Measurements from ENCODE around the gene C2CD2.

Gene C2CD2

GRCh38 chr21:41837756-41838297, 116.0 kb downstream of the C2CD2 start:
- TF ChIP-seq, protein P1, sequence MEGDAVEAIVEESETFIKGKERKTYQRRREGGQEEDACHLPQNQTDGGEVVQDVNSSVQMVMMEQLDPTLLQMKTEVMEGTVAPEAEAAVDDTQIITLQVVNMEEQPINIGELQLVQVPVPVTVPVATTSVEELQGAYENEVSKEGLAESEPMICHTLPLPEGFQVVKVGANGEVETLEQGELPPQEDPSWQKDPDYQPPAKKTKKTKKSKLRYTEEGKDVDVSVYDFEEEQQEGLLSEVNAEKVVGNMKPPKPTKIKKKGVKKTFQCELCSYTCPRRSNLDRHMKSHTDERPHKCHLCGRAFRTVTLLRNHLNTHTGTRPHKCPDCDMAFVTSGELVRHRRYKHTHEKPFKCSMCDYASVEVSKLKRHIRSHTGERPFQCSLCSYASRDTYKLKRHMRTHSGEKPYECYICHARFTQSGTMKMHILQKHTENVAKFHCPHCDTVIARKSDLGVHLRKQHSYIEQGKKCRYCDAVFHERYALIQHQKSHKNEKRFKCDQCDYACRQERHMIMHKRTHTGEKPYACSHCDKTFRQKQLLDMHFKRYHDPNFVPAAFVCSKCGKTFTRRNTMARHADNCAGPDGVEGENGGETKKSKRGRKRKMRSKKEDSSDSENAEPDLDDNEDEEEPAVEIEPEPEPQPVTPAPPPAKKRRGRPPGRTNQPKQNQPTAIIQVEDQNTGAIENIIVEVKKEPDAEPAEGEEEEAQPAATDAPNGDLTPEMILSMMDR (IDR thresholded peaks at IDR 0.05), result no peak
- Histone ChIP-seq H3K9me3 (no peaks in the 10 kb centered on the region), H3K36me3 (peaks cover 53 to 61% (median 55%) of the 10 kb centered on the region in 3 donors), H3K4me1 (no peaks in the 10 kb centered on the region), H3K27ac (no peak overlapping the region), H3K27me3 (no peaks in the 10 kb centered on the region), H3K4me3 (no peak overlapping the region)
- no peak for DNase-seq
- intact Hi-C loops (cut with DNase I; ENCODE audit: low total_unique reads), result no loop called here

GRCh38 chr21:41836166-41837015, 117.4 kb downstream of the C2CD2 start:
- H3K27me3 ChIP-seq, result no peaks in the 10 kb centered on the region
- TF ChIP-seq, protein P1 (IDR thresholded peaks at IDR 0.05), result no peak
- intact Hi-C loops (cut with DNase I; ENCODE audit: low total_unique reads), result no loop called here
- no peak for DNase-seq
- no peaks in the 10 kb centered on the region for H3K4me1 ChIP-seq
- H3K9me3 ChIP-seq, result no peaks in the 10 kb centered on the region
- H3K27ac ChIP-seq, result no peak overlapping the region
- H3K36me3 ChIP-seq, result peaks cover 53 to 61% (median 55%) of the 10 kb centered on the region in 3 donors
- no peak overlapping the region for H3K4me3 ChIP-seq

DNA sequence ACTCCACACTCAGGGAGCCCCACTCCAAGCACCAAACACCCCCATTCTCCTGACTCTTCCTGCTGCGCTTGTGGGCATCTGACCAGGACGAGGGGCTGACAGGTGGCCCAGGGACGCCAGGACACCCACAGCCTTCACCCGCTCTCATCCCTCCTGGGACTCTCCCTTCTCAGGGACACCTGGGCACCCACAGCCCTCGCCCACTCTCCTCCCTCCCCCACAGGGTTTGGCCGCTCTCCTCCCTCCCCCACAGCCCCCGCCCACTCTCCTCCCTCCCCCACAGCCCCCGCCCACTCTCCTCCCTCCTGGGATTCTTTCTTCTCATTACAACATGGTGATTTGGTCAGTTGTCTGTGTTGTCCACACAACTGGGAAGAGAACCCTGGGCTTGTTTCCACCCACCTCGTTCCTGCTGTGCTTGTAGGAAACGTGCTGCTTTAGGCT, 118.1 kb downstream of the C2CD2 start:
- Histone ChIP-seq H3K27ac (no peak overlapping the region), H3K27me3 (no peaks in the 10 kb centered on the region), H3K4me3 (no peak overlapping the region), H3K36me3 (peaks cover 47 to 61% (median 55%) of the 10 kb centered on the region in 3 donors), H3K9me3 (no peaks in the 10 kb centered on the region), H3K4me1 (no peaks in the 10 kb centered on the region)
- TF ChIP-seq, protein P1 (IDR thresholded peaks at IDR 0.05), result no peak
- DNase-seq, result no peak
- intact Hi-C loops (cut with DNase I; ENCODE audit: low total_unique reads), result no loop called here

All from tibial artery (tissue), 4 donors.